Epithelial cell of proximal tubule (primary cell): Measurements from ENCODE around the gene USP33. TPM values are rescaled to one million over a fixed set of nuclear protein-coding genes. Genes with fewer than 3 reads are reported as not detected.

Source experiments
- DNase-seq: peaks from one replicate; pipeline ENCODE4 v3.0.0-alpha.2; 2011; ENCODE audit warnings: low read depth
- H3K4me3 ChIP-seq: 2 replicates; pipeline ENCODE4 v1.5.1; 2011; ENCODE audit warnings: low read depth, mild to moderate bottlenecking, low read length
- CTCF ChIP-seq: conservative IDR thresholded peaks from 2 replicates; pipeline ENCODE4 v1.5.1; 2012; ENCODE audit warnings: low read depth, mild to moderate bottlenecking, low read length
- total RNA-seq: library from RNA; depleted of rRNA; stranded (reverse); fragments of >200 nt; gene quantifications from 2 replicates; pipeline ENCODE4 v1.2.3, GENCODE V29; 2015

The USP33 gene
- total RNA-seq, 1 donor from 2014 or later = 44.1 TPM

- DNase-seq = no peak
- TF ChIP-seq CTCF = no peak
- no peak overlapping the region for H3K4me3 ChIP-seq
These were observed 23.5 kb upstream of the USP33 start for GRCh38 chr1:77783141-77783540.

GRCh38 chr1:77781683-77782082, 22.0 kb upstream of the USP33 start:
- no peak overlapping the region for H3K4me3 ChIP-seq
- no peak for TF ChIP-seq CTCF
- no peak for DNase-seq

GRCh38 chr1:77779529-77780281, 20.1 kb upstream of the USP33 start, which contains the start of gene MIGA1:
TSS of gene MIGA1 (plus strand) at chr1:77779649. CDS start at chr1:77783253, 3,604 bp downstream.
- no peak for TF ChIP-seq CTCF
- no peak for DNase-seq
- peak within 1 kb of the TSS; percentile 99 for H3K4me3 ChIP-seq

GRCh38 chr1:77776007-77776700, 16.5 kb upstream of the USP33 start:
- peak; percentile 74 for DNase-seq
- peak overlapping the region; percentile 3 for H3K4me3 ChIP-seq
- no peak for TF ChIP-seq CTCF

- no peak for DNase-seq
- no peak overlapping the region for H3K4me3 ChIP-seq
- TF ChIP-seq CTCF = no peak
These were observed 8.4 kb upstream of the USP33 start for GRCh38 chr1:77768006-77768405.

GRCh38 chr1:77762072-77762476, 2.4 kb upstream of the USP33 start:
- H3K4me3 ChIP-seq = no peak overlapping the region
- no peak for TF ChIP-seq CTCF
- peak; percentile 40 for DNase-seq

- peak overlapping the region; percentile 79 for H3K4me3 ChIP-seq
- DNase-seq = peak; percentile 48
- TF ChIP-seq CTCF = no peak
These were observed 2.0 kb downstream of the USP33 start for GRCh38 chr1:77757603-77758002.
